AG20443 (cell line): ENCODE measurements around the gene PTPRM.
A peak's percentile ranks its signal among the peaks of the same experiment; 100 is the strongest.

Experiments
- DNase-seq: peaks from one replicate; pipeline ENCODE4 v3.0.0; 2012; ENCODE audit warnings: low spot score, mixed read lengths

Gene PTPRM

GRCh38 chr18:8400193-8400752 lies 833.2 kb downstream of the PTPRM start:
- no peak for DNase-seq

- DNase-seq, result no peak
Observed at GRCh38 chr18:8400825-8401224, 833.7 kb downstream of the PTPRM start.

- no peak for DNase-seq
Observed at GRCh38 chr18:8401606-8402005, 834.5 kb downstream of the PTPRM start.

- DNase-seq, result no peak
Observed at GRCh38 chr18:8402237-8402636, 835.1 kb downstream of the PTPRM start.

- DNase-seq, result no peak
Observed at GRCh38 chr18:8403713-8404112, 836.6 kb downstream of the PTPRM start.

- no peak for DNase-seq
Observed at GRCh38 chr18:8406186-8406867, 839.2 kb downstream of the PTPRM start.

- no peak for DNase-seq
Observed at GRCh38 chr18:8406868-8407250, 839.7 kb downstream of the PTPRM start.

DNA sequence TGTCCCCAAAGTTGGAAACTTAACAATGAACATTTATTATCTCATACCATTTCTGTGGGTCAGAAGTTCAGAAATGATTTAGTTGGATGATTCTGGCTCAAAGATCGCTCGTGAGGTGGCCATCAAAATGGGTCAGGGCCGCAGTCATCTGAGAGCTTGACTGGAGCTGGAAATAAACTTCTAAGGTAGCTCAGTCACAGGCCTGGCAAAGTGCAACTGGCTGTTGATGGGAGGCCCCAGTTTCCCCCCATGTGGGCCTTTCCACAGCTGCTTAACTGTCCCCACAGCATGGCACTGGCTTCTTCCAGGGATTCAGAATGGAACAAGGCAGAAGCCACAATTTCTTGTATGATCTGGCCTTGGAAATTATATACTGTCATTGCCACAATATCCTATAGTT lies 842.0 kb downstream of the PTPRM start:
- DNase-seq, result no peak

DNA sequence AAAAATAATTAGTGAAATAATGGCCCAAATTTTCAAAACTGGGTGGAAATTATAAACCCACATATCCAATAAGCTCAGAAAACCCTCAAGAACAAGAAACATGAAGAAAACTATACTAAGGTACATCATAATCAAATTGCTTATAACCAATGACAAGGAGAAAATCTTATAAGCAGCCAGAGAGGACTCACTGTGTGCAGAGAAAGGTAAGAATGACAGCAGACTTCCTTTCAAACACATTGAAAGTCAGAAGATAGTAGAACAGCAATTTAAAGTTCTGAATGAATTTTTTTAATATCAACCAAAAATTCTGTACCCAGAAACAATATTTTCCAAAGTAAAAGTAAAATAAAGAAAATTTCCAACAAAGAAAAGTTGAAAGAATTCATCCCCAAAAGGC lies 844.4 kb downstream of the PTPRM start:
- DNase-seq, result no peak

GRCh38 chr18:8412117-8412516 lies 845.0 kb downstream of the PTPRM start:
- no peak for DNase-seq

GRCh38 chr18:8413189-8413588 lies 846.1 kb downstream of the PTPRM start:
- no peak for DNase-seq

DNA sequence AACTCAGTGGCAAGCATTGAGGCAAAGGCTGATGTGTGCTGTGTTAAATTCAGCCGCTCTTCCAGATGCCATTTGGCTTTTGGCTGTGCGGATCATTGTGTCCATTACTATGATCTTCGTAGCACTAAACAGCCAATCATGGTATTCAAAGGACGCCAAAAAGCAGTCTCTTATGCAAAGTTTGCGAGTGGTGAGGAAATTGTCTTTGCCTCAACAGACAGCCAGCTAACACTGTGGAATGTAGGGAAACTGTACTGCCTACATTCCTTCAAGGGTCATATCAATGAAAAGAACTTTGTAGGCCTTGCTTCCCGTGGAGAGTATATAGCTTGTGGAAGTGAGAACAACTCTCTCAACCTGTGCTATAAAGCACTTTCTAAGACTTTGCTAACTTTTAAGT lies 846.6 kb downstream of the PTPRM start:
- no peak for DNase-seq

DNA sequence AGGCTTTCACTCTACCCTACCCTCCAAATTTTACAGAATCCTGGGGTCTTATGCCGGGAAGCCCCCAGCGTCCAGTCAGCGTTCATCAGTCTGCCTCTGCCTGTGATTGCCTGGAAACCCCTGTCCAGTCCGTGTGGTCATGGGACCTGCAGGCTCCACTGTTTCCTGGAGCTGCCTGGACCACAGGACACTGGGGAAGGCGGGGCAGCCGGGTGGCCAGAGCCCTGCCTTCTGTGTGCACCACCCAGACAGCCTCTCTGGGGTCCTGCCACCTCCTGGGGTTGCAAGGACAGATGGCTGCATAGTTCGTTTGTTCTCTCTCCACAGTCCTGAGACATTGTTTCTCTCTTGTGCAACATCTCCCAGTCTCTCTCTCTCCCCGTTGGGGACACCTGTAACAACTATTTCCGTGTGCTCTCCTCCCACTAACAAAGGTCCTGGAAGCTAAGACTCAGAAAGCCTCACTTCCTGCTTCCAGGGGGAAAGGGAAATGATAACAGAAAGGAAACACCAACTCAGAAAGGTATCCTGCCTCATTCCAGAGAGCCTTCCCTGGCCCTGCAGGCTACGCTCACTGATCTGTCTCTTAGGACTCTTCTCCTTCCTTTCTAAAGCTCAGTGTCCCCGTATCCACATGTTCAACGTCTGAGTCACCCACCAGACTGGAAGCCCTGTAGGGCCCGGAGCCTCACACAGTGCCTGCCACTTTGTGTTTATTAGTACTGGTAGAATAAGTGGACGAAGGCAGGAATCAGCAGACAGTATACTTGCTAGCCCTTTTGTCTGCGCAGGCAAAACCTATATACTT lies 849.3 kb downstream of the PTPRM start:
- no peak for DNase-seq

- DNase-seq, result no peak
Observed at GRCh38 chr18:8422391-8422790, 855.3 kb downstream of the PTPRM start.

DNA sequence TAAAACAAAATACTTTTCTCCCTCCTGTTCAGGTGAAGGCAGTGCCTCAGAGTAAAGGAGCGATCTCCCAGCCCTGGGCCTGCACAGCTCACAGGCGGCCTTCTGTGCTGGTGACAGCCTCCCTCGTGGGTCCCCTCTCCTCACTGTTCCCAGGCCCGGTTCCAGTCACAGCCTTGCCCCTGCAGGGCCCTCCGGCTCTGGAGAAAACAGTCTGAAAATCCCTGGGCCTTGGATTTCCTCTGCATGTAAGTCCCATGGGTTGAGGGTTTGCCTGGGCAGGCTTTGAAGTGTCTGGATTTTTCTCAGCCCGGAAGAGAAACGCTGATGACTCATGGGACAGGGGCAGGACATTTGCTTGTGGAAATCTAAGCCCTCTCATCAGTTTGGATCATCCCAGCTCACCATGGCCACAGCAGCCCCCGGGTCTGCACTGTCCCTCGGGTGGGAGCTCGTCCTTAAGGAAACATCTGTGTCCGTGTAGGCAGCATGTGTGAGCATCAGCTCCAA lies 856.0 kb downstream of the PTPRM start:
- DNase-seq, result peak; percentile 77

DNA sequence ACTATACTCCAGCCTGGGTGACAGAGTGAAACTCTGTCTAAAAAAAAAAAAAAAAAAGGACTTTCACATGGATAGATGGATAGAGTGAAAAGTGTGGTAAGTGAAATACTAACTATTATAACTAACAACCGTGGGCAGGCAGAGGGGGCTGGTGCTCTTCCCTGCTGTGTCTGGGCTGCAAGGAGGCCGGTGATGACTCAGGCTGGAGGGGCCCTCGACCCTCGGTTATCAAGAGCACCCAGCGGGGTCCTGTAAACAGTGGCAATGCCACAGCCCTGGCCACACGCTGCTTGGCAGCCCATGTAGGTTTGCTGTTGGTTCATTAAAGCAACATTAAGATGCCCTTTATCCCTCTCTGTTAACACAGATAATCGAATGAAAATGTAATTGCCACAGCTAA lies 857.4 kb downstream of the PTPRM start:
- no peak for DNase-seq

DNA sequence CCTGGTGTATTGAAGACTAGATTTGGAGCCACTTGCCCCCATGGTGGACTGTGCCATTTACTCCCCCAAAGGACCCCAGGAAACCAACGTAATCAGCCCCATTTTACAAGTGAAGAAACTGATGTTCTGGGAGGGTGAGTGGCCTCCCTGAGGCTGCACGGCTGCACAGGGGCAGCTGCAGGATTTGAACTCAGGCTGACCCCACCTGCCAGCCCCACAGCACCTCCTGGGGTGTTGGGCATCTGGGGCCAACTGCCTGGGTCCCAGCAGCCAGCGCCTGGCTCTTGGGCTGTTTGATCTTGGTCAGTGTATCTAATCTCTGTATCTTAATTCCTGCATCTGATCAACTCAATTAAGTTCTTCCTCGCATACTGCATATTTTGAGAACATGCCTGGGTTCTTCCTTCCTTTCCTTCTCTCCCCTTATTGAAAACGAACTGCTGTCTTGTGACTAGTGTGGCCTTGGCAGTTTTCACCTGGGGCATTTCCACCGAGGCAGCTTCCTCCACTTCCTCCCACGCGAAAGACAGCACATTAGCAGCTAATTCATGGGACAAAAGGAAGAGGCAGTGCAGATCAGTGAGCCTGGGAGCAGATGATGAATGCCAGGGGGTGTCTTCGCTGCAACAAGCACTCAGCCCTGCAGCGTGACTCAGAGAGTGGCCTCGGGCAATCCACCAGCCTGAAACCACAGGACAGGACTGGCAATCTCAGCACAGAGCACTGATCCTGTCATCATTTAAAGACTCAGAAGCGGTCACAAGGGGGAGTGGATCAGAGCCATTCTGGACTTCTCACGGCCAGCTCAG lies 858.0 kb downstream of the PTPRM start:
- peak; percentile 92 for DNase-seq

GRCh38 chr18:8426401-8426800 lies 859.3 kb downstream of the PTPRM start:
- DNase-seq, result no peak

DNA sequence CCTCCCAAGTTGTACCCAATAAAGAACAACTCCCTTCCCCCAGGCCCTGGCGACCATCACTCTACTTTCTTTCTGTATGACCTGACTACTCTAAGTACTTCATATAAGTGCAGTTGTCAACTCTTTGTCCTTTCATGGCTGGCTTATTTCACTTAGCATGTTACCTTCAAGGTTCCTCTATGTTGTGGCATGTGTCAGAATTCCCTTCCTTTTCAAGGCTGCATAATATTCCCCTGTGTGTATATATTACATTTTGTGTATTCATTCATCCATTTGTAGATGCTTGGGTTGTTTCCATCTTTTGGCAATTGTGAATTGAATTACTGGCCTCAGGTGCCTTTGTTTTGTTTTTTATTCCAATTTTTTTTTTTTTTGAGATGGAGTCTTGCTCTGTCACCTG lies 860.2 kb downstream of the PTPRM start:
- DNase-seq, result no peak

GRCh38 chr18:8428951-8429350 lies 861.8 kb downstream of the PTPRM start:
- no peak for DNase-seq

- DNase-seq, result no peak
Observed at GRCh38 chr18:8431036-8431435, 863.9 kb downstream of the PTPRM start.

GRCh38 chr18:8433323-8433722 lies 866.2 kb downstream of the PTPRM start:
- no peak for DNase-seq
